Measurements from ENCODE around the gene KRT33B.

KRT33B gene

DNA sequence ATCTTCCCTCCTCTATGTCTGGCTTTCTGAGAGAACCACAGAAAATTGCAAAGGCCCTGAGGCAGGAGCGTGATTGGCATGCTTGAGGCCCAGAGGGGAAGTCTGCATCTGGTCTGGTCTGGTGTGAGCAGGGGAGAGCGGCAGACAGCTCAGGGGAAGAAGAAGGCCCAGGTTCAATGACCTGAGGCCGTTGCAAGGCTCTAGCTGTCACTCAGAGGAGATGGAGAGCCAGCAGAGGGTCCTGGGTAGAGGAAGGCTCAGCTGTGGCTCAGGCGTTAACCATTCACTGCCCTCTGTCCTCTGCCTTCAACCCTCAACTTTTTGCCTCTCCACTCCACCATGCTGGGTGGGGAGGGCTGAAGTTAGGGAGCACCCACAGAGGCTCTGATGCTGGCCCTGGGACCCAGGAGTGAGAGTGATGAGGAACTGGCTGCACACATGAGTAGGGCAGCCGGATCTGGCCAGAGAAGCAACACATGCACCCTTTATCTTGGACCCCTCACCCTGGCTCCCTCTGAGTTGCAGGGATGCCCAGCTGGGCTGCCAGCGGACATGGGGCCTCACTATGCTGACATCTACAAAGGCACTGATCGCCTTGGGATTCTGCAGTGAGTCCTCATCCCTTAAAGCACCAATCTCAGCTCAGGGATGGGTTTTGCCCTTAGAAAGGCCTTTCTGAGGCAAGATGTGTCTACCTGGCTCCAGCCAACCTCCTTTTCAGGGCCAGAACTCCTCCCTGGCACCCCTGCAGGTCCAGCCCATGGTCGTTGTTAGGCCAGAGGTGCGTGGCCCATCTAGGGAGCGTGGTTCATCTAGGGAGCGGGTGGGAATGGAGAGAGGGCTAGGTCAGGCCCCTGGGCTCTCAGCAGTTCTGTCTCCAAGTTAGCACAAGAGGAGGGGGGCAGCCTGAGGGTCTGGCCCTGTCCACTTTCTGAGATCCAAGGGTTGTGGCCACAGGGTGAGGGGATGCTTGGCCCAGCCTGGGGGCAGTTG lies 46.4 kb downstream of the KRT33B start:
- DNase-seq: no peak

DNA sequence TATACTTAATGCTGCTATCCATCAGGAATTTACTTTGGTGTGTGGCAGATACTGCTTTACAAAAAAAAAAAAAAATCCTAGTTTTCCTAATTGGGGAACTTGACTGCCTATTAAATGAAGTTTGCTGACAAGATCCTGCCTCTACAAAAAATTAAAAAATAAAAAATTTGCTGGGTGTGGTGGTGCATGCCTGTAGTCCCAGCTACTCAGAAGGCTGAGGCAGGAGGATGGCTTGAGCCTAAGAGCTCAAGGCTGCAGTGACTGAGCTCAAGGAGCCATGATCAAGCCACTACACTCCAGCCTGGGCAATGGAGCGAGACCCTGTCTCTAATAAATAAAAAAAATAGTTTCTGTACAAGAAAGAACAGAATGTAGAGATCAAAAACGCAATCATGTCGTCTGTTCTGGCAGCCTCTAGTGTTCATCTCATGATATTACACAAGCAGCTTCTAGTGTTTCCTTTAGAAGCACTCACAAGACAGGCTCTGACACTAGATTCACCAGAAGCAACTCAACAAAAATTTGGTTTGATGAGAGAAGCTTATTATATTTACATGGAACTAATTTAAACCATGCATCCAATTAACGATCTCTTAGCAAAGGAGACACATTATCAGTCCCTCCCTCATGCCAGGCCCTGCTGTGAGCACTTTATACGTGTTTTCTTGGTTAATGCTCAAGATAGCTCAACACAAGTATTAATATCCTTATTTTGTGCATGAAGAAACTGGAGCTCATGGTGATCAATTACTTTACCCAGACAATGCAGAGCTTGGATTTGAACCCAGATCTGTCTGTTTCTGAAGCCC lies 47.3 kb downstream of the KRT33B start:
- DNase-seq: no peak

DNA sequence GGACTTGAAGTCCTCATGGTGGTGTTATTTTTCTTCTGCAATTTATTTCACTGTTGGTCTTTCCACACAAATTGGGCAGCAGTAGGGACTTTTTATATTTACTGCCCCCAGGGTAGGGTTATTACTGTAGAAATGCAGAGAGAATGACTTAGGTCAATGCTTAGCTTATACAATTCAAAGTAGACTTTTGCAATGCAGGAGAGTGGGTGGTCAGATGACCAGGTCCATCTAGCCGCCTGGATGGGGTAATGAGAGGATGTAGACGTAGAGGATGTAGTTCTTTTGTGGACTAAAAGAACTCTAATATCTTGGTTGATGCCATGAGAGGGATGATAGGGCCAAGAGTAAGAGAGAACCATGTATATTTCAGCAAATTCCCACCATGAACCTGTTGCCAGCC lies 51.4 kb downstream of the KRT33B start:
- no peak for DNase-seq

DNA sequence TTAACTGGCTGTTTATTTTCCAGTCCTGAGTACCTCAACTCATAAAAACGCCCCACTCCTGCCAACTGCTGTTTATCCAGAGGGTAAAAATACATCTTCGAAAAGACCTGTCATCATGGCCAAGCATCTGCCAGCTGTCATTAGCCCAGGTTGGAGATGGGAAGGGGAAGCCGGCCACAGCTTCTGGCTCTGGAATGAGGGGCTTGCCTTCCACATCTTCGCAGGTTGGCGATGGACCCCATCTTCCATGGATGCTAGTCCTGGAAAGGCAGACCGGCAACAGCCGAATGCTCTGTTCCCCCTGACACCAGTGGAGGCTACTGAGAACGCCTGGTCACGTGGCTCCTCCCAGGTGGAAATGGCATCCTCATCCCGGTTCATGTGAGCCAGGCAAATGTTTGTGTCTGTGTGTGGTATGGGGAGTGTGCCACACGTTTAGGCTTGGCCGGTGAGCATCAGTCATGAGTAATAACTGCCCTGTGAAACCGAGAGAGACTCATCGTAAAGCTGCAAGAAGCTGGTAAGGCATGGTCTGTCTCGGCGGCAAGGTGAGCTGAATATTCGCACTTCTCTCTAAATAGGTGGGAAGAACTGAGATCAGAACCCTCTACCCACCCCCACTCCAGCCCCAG lies 53.7 kb downstream of the KRT33B start:
- no peak for DNase-seq

DNA sequence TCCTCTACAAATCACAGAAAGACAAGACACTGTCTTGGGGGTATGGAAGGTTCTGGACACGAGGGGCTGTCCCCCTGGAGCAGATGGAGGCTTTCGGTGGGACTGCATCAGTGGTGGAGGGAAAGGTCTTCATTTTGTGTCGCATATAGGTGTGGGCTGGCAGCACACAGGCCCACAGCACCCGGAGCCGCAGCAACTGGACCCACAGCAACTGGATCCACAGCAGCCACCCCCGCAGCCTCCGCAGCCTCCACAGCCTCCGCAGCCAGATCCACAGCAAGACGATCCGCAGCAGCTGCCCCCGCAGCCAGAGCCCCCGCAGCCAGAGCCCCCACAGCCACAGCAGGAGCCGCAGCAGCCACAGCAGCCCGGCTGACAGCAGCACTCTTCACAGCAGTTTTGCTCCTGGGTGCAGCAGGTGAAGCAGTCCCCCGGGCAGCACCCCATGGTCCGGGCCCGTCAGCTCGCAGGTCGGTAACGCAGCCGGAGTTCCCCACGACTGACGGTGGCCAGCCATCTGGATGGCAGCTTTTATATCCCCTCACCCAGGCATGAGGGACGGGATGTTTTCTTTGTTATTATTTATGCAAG lies 54.3 kb downstream of the KRT33B start, which contains the start of gene KRTAP17-1:
KRTAP17-1 (minus strand) TSS at position 507 of the 591 bp plus-strand sequence; CDS start at position 447, 60 bp downstream.
- DNase-seq: no peak
